A673 (cell line): ENCODE data around the gene AMER2. TPM values are rescaled to one million over a fixed set of nuclear protein-coding genes. Genes with fewer than 3 reads are reported as not detected.

Experiments
- Bru-seq: library from RNA; stranded (reverse); fragments of 400-500 nt; gene quantifications from one replicate; lab custom pipeline; 2021; lab: Mats Ljungman, UMichigan
- BruChase-seq, 2 experiments: library from RNA; stranded (reverse); fragments of 400-500 nt; gene quantifications; one replicate each; lab custom pipeline; 2021; lab: Mats Ljungman, UMichigan
- BruUV-seq: library from RNA; stranded (reverse); fragments of 400-500 nt; replicated peaks from 2 replicates; lab custom pipeline; 2021; lab: Mats Ljungman, UMichigan
- CTCF ChIA-PET: fragments of 300-600 bp; sonication (Branson Sonifier 250); formaldehyde crosslinking; loops from one replicate; lab custom pipeline; 2022; ENCODE audit warnings: antibody characterized with exemption; lab: Charles Lee
- POLR2A ChIA-PET: fragments of 300-600 bp; sonication (Branson Sonifier 250); formaldehyde crosslinking; loops from one replicate; lab custom pipeline; 2022; ENCODE audit warnings: antibody characterized with exemption; ENCODE audit not compliant: low non-redundant PET; lab: Charles Lee
- DNase-seq: peaks from one replicate; pipeline ENCODE4 v3.0.0-alpha.2; 2015; ENCODE audit warnings: low spot score
- H3K27ac ChIP-seq: fragments of 200-600 bp; sonication (generic); 2 replicates; pipeline ENCODE4 v1.5.1; 2016; ENCODE audit warnings: mixed run types, low read depth, mild to moderate bottlenecking, mixed read lengths, antibody characterized with exemption, low read length; ENCODE audit not compliant: poor library complexity, severe bottlenecking
- H3K27me3 ChIP-seq: fragments of 200-600 bp; sonication (generic); replicated peaks from 2 replicates; pipeline ENCODE4 v1.6.1; 2017; ENCODE audit warnings: mixed run types, low read depth, mild to moderate bottlenecking, mixed read lengths, antibody characterized with exemption, low read length; ENCODE audit not compliant: insufficient read depth, poor library complexity
- H3K36me3 ChIP-seq: fragments of 200-600 bp; sonication (generic); 2 replicates; pipeline ENCODE4 v1.6.1; 2016; ENCODE audit warnings: mixed run types, mild to moderate bottlenecking, mixed read lengths, antibody characterized with exemption, low read length; ENCODE audit not compliant: insufficient read depth, poor library complexity, severe bottlenecking
- H3K4me1 ChIP-seq: fragments of 200-600 bp; sonication (generic); 2 replicates; pipeline ENCODE4 v1.6.1; 2017; ENCODE audit warnings: mixed run types, mild to moderate bottlenecking, mixed read lengths, antibody characterized with exemption, low read length; ENCODE audit not compliant: insufficient read depth, poor library complexity, severe bottlenecking
- H3K4me3 ChIP-seq: fragments of 200-600 bp; sonication (generic); 2 replicates; pipeline ENCODE4 v1.5.1; 2016; ENCODE audit warnings: low read depth, mixed run types, mild to moderate bottlenecking, mixed read lengths, low read length; ENCODE audit not compliant: poor library complexity, severe bottlenecking
- H3K9me3 ChIP-seq: fragments of 200-600 bp; sonication (generic); 2 replicates; pipeline ENCODE4 v1.6.1; 2016; ENCODE audit warnings: mixed run types, low read depth, mild to moderate bottlenecking, mixed read lengths, antibody characterized with exemption, low read length; ENCODE audit not compliant: poor library complexity, severe bottlenecking
- CTCF ChIP-seq: fragments of 300-800, 200-600 bp; sonication (generic); conservative IDR thresholded peaks from 2 replicates; pipeline ENCODE4 v1.5.1; 2017; ENCODE audit warnings: low read depth, mild to moderate bottlenecking, antibody characterized with exemption, low read length, moderate library complexity, mixed read lengths
- EZH2 ChIP-seq: fragments of 200-600 bp; sonication (generic); IDR thresholded peaks from 2 replicates; pipeline ENCODE4 v1.6.1; 2017; ENCODE audit warnings: borderline replicate concordance, low read depth, mild to moderate bottlenecking, mixed read lengths, antibody characterized with exemption, low read length; ENCODE audit not compliant: poor library complexity, severe bottlenecking
- intact Hi-C: fragments of 100-400 bp; cut with micrococcal nuclease; formaldehyde crosslinking; loops from one replicate; pipeline ENCODE4 v1.10.0; 2022; ENCODE audit not compliant: unreplicated experiment
- long read RNA-seq: library from polyadenylated mRNA; stranded (forward); transcript quantifications from one replicate; pipeline ENCODE4 v2.0.0, GENCODE V29; 2022
- total RNA-seq: library from RNA; stranded (reverse); gene quantifications from 2 replicates; pipeline ENCODE4 v1.2.3, GENCODE V29; 2021

The AMER2 gene
- total RNA-seq: 49.7 and 70.6 TPM in 2 replicates
- percentile 99 among the genes with signal in this experiment for Bru-seq, nascent RNA
- percentile 100 among the genes with signal in this experiment for BruChase-seq, experiment 1, labeled RNA remaining after a 2-hour chase
- BruChase-seq, experiment 2, labeled RNA remaining after a 6-hour chase: percentile 99 among the genes with signal in this experiment
- long read RNA-seq, full-length matches to known transcripts: 23 of 61 reads
- long read RNA-seq, partial matches to known transcripts: 31 of 61 reads
- long read RNA-seq, other reads (novel, unspliced or antisense): 7 of 61 reads

GRCh38 chr13:25171517-25172302 is at the start of gene AMER2:
TSS of gene AMER2 (minus strand) at chr13:25172288. CDS start at chr13:25171619, 669 bp downstream.
- peak; percentile 86 for DNase-seq
- TSS peak; percentile 53 for BruUV-seq
- ChIA-PET POLR2A (interaction anchor here (0.7 to 1.2 kb wide), 2 partner anchors 9 to 40 kb away, joined by 3 to 14 read pairs; no protein-coding TSS in a partner anchor), CTCF (interaction anchor here (0.6 kb wide), 1 partner anchor 9 kb away, joined by 3 read pairs; no protein-coding TSS in a partner anchor)
- Histone ChIP-seq H3K4me3 (peak within 1 kb of the TSS; percentile 75), H3K36me3 (peaks cover 31% of the 10 kb centered on the region), H3K9me3 (no peaks in the 10 kb centered on the region), H3K4me1 (peaks cover 37% of the 10 kb centered on the region), H3K27me3 (no peaks in the 10 kb centered on the region), H3K27ac (peak within 1 kb of the TSS; percentile 96)
- intact Hi-C loops: loop anchor here (5.0 kb wide), 3 partner anchors 116 to 894 kb away; partner anchors contain the start of genes MTMR6 and NUP58
- no peak for TF ChIP-seq EZH2
- 0 out of 2 replicates have a peak, but pooled peaks have one; percentile 11 for TF ChIP-seq CTCF

GRCh38 chr13:25218019-25218418 is 45.9 kb upstream of the AMER2 start:
- intact Hi-C loops: no loop called here
- Histone ChIP-seq H3K4me3 (no peak overlapping the region), H3K27me3 (no peaks in the 10 kb centered on the region), H3K9me3 (no peaks in the 10 kb centered on the region), H3K4me1 (peaks cover 7% of the 10 kb centered on the region), H3K27ac (no peak overlapping the region), H3K36me3 (no peaks in the 10 kb centered on the region)
- POLR2A ChIA-PET: no interaction called here
- BruUV-seq: no TSS peak
- DNase-seq: no peak
- CTCF ChIA-PET: no interaction called here
- TF ChIP-seq EZH2: no peak
- no peak for TF ChIP-seq CTCF

- DNase-seq: peak; percentile 90
- TF ChIP-seq EZH2 (no peak), CTCF (no peak)
- Histone ChIP-seq H3K9me3 (no peaks in the 10 kb centered on the region), H3K4me1 (peaks cover 7% of the 10 kb centered on the region), H3K27me3 (no peaks in the 10 kb centered on the region), H3K4me3 (no peak overlapping the region), H3K27ac (no peak overlapping the region), H3K36me3 (no peaks in the 10 kb centered on the region)
- intact Hi-C loops: no loop called here
- BruUV-seq: no TSS peak
- ChIA-PET CTCF (no interaction called here), POLR2A (no interaction called here)
Observed at GRCh38 chr13:25217023-25217885, 45.2 kb upstream of the AMER2 start.
